GM23338 (cell line): ENCODE data around the gene TSC22D3.

Source experiments
- CTCF ChIP-seq, 2 experiments: fragments of 200-600 bp in 1 of 2; sonication (generic) in 1 of 2; conservative IDR thresholded peaks; 2 replicates each; pipeline versions ENCODE4 v1.5.1 to v1.6.1; 2016 to 2017; ENCODE audit warnings: antibody characterized with exemption in 2 of 2, low read depth in 2 of 2, mild to moderate bottlenecking in 2 of 2, moderate library complexity in 1 of 2
- EZH2 ChIP-seq: fragments of 200-600 bp; sonication (generic); IDR thresholded peaks from one replicate; pipeline ENCODE4 v1.8.0; 2017; ENCODE audit warnings: antibody characterized with exemption, mild to moderate bottlenecking, low read depth; ENCODE audit not compliant: unreplicated experiment
- EZH2phosphoT487 ChIP-seq: fragments of 200-600 bp; sonication (generic); IDR thresholded peaks from one replicate; pipeline ENCODE4 v1.8.1; 2018; ENCODE audit warnings: antibody characterized with exemption; ENCODE audit not compliant: unreplicated experiment
- JUNB ChIP-seq: IDR thresholded peaks from one replicate; pipeline ENCODE4 v1.6.1; 2016; ENCODE audit warnings: antibody characterized with exemption; ENCODE audit not compliant: unreplicated experiment
- NANOG ChIP-seq: IDR thresholded peaks from 2 replicates; pipeline ENCODE4 v1.6.1; 2016; ENCODE audit warnings: antibody characterized with exemption, borderline replicate concordance
- POLR2AphosphoS5 ChIP-seq: IDR thresholded peaks from 2 replicates; pipeline ENCODE4 v1.6.1; 2016; ENCODE audit warnings: antibody characterized with exemption, low read depth
- REST ChIP-seq: IDR thresholded peaks from one replicate; pipeline ENCODE4 v1.6.1; 2018; ENCODE audit warnings: antibody characterized with exemption; ENCODE audit not compliant: unreplicated experiment

GRCh38 chrX:107709266-107709806 is 66.3 kb downstream of the TSC22D3 start:
- no peak for TF ChIP-seq EZH2
- no peak for TF ChIP-seq CTCF (conservative IDR thresholded peaks at IDR 0.05; ENCODE audit: low read depth in 2 of 2)
- TF ChIP-seq EZH2phosphoT487 = no peak
- TF ChIP-seq POLR2AphosphoS5 = no peak
- TF ChIP-seq REST = no peak
- no peak for TF ChIP-seq JUNB
- TF ChIP-seq NANOG = no peak
